GM12891 (cell line): ENCODE data around the gene RXFP1.

Source experiments
- PAX5 ChIP-seq: IDR thresholded peaks from 2 replicates; pipeline ENCODE4 v1.6.1; 2011; ENCODE audit warnings: low read length, moderate library complexity, mild to moderate bottlenecking; ENCODE audit not compliant: insufficient read depth, severe bottlenecking
- POLR2A ChIP-seq: IDR thresholded peaks from 2 replicates; pipeline ENCODE4 v1.6.1; 2011; ENCODE audit warnings: low read depth, low read length, control low read depth
- POLR2AphosphoS5 ChIP-seq: IDR thresholded peaks from 2 replicates; pipeline ENCODE4 v1.6.1; 2011; ENCODE audit warnings: low read depth, low read length, control low read depth
- SPI1 ChIP-seq: IDR thresholded peaks from 2 replicates; pipeline ENCODE4 v1.6.1; 2011; ENCODE audit warnings: low read depth, low read length, control low read depth
- TAF1 ChIP-seq: IDR thresholded peaks from 2 replicates; pipeline ENCODE4 v1.6.1; 2011; ENCODE audit warnings: low read depth, low read length, control low read depth

- TF ChIP-seq POLR2A (no peak), SPI1 (no peak), POLR2AphosphoS5 (no peak), PAX5 (no peak), TAF1 (no peak)
Measured at GRCh38 chr4:158656439-158656838, 134.8 kb downstream of the RXFP1 start.
